ENCODE results near the gene ATOSA.
A peak's percentile ranks its signal among the peaks of the same experiment; 100 is the strongest.

Gene ATOSA

DNA sequence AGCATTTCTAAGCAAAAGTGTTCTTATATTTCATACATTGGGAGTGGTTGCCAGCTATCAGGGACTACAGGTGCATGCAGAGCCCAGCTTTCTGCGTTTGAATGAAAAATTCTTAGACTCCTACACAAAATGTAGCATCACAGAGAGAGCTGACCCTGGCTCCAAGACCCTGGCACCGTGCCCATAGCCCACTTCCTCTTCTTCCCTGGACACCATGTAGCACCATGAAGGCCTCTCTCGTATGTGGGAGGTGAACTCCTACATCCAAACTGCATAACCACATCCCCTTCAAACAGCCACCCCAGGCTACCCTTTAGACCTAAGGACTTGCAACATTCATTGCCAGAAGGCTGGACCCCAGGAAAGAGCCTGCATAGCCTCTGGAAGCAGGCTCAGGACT is 35.8 kb upstream of the ATOSA start:
- H3K36me3 ChIP-seq (ENCODE audit: control insufficient read depth in 2 of 2, insufficient read depth in 2 of 2, low read length in 2 of 2), result no peaks in the 10 kb centered on the region
- no peak overlapping the region for H3K4me3 ChIP-seq (ENCODE audit: low read length in 2 of 2)
- H3K9ac ChIP-seq (ENCODE audit: low read depth in 1 of 2, low read length in 2 of 2), result no peak overlapping the region
- H3K27me3 ChIP-seq (ENCODE audit: control insufficient read depth in 2 of 2, insufficient read depth in 2 of 2, low read length in 2 of 2), result no peaks in the 10 kb centered on the region
- H3K27ac ChIP-seq (ENCODE audit: low read depth in 2 of 2, low read length in 2 of 2), result no peak overlapping the region
- H3K9me3 ChIP-seq (ENCODE audit: control insufficient read depth in 2 of 2, low read length in 2 of 2), result no peaks in the 10 kb centered on the region
- no peaks in the 10 kb centered on the region for H3K4me1 ChIP-seq (ENCODE audit: control insufficient read depth in 2 of 2, insufficient read depth in 2 of 2, low read length in 2 of 2)

DNA sequence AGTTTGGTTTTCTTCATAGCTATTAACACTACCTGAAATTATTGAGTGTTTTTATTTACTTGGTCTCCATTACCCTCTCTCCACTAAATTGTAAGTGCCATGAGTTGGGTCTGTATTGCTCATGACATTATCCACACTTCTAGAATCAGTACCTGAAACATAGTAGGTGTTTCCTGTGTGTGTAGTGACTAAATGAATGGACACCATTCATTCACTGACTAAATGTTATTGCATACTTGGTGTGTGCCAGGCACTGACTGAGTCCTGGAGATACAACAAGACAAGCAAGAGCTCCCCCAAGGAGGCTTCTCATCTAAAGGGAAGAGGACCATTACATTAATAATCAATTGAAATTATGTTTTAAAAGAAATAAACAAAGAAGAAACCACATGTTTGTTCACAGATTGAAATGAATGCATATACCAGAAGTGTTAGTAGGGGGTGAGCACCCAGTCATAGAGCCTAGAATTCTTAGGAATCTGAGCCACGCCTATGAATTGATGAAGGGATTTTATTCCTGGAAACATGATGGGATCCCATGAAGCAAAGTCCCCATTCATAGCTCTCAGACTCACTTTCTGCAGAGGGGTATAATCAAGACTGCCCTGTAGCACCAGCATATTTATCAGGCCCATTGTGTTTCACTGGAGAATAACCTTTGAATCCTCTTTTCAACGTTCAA is 31.7 kb upstream of the ATOSA start:
- Histone ChIP-seq H3K9me3 (ENCODE audit: control insufficient read depth in 2 of 2, low read length in 2 of 2) (no peaks in the 10 kb centered on the region), H3K27me3 (ENCODE audit: control insufficient read depth in 2 of 2, insufficient read depth in 2 of 2, low read length in 2 of 2) (no peaks in the 10 kb centered on the region), H3K9ac (ENCODE audit: low read depth in 1 of 2, low read length in 2 of 2) (no peak overlapping the region), H3K4me3 (ENCODE audit: low read length in 2 of 2) (no peak overlapping the region), H3K4me1 (ENCODE audit: control insufficient read depth in 2 of 2, insufficient read depth in 2 of 2, low read length in 2 of 2) (peaks cover 3 to 9% of the 10 kb centered on the region in 2 donors), H3K36me3 (ENCODE audit: control insufficient read depth in 2 of 2, insufficient read depth in 2 of 2, low read length in 2 of 2) (no peaks in the 10 kb centered on the region), H3K27ac (ENCODE audit: low read depth in 2 of 2, low read length in 2 of 2) (no peak overlapping the region)

GRCh38 chr15:52710050-52710707 is 31.0 kb upstream of the ATOSA start:
- H3K4me1 ChIP-seq (ENCODE audit: control insufficient read depth in 2 of 2, insufficient read depth in 2 of 2, low read length in 2 of 2), result peaks cover 3 to 9% of the 10 kb centered on the region in 2 donors
- no peaks in the 10 kb centered on the region for H3K36me3 ChIP-seq (ENCODE audit: control insufficient read depth in 2 of 2, insufficient read depth in 2 of 2, low read length in 2 of 2)
- H3K4me3 ChIP-seq (ENCODE audit: low read length in 2 of 2), result no peak overlapping the region
- H3K27me3 ChIP-seq (ENCODE audit: control insufficient read depth in 2 of 2, insufficient read depth in 2 of 2, low read length in 2 of 2), result no peaks in the 10 kb centered on the region
- no peaks in the 10 kb centered on the region for H3K9me3 ChIP-seq (ENCODE audit: control insufficient read depth in 2 of 2, low read length in 2 of 2)
- no peak overlapping the region for H3K27ac ChIP-seq (ENCODE audit: low read depth in 2 of 2, low read length in 2 of 2)
- no peak overlapping the region for H3K9ac ChIP-seq (ENCODE audit: low read depth in 1 of 2, low read length in 2 of 2)

DNA sequence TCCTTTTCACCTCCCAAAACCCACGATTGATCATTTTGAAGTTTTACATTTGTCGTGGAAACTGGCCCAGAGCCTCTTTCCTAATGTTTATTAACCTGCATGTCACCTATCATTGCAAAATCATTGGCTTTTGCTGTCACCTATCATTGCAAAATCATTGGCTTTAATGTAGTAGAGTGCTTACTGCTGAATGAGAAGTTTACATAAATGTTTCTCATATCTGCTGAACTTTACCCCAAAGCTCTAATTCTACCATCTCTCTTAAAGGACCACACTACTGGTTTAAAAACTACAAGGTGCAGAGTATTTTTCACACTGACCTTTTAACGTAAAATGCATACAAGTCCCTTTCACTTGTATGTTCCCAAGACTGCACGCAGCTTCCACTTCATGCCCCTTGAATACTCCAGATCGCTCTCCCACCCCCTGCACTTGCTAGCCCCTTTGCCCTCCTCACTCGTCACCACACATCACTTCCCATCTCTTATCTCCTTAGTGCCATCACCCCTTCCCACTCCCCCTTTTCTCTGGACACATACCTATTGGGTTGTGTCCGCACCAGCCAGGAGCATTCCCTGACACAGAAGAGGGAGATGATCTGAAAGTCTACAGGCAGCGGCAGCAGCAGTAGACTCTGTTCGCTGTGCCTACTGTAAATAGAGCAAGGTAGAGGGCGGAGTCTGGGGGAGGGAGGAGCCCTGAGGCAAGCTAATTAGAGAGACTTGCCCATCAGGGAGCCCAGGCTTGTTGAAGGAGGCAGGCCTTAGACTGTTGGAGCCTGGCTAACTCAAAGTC is 30.2 kb upstream of the ATOSA start:
- Histone ChIP-seq H3K27ac (ENCODE audit: low read depth in 2 of 2, low read length in 2 of 2) (no peak overlapping the region), H3K9me3 (ENCODE audit: control insufficient read depth in 2 of 2, low read length in 2 of 2) (no peaks in the 10 kb centered on the region), H3K36me3 (ENCODE audit: control insufficient read depth in 2 of 2, insufficient read depth in 2 of 2, low read length in 2 of 2) (no peaks in the 10 kb centered on the region), H3K9ac (ENCODE audit: low read depth in 1 of 2, low read length in 2 of 2) (no peak overlapping the region), H3K4me3 (ENCODE audit: low read length in 2 of 2) (peak overlapping the region; percentile 51 to 66), H3K27me3 (ENCODE audit: control insufficient read depth in 2 of 2, insufficient read depth in 2 of 2, low read length in 2 of 2) (no peaks in the 10 kb centered on the region), H3K4me1 (ENCODE audit: control insufficient read depth in 2 of 2, insufficient read depth in 2 of 2, low read length in 2 of 2) (peaks cover 3 to 9% of the 10 kb centered on the region in 2 donors)

DNA sequence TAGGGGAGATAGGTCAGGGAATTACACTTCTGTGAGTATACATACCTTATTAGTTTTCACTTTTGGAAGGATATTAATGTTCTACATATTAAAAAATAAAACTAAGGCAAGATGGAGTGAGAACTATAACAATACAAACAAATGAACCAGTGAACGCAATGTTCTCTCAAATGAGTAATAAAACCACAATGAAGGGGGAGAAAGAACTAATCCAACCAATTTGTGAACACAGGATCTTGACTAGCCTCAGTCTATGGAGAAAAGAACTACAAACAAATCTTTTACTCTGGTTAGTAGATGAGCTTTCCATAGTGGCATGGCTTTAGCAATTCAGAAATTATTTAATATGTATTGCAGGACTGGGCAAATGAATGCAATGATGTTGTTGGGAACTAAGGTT is 26.9 kb upstream of the ATOSA start:
- Histone ChIP-seq H3K36me3 (ENCODE audit: control insufficient read depth in 2 of 2, insufficient read depth in 2 of 2, low read length in 2 of 2) (no peaks in the 10 kb centered on the region), H3K27me3 (ENCODE audit: control insufficient read depth in 2 of 2, insufficient read depth in 2 of 2, low read length in 2 of 2) (no peaks in the 10 kb centered on the region), H3K9ac (ENCODE audit: low read depth in 1 of 2, low read length in 2 of 2) (no peak overlapping the region), H3K9me3 (ENCODE audit: control insufficient read depth in 2 of 2, low read length in 2 of 2) (no peaks in the 10 kb centered on the region), H3K4me1 (ENCODE audit: control insufficient read depth in 2 of 2, insufficient read depth in 2 of 2, low read length in 2 of 2) (peaks cover 3 to 9% of the 10 kb centered on the region in 2 donors), H3K4me3 (ENCODE audit: low read length in 2 of 2) (no peak overlapping the region), H3K27ac (ENCODE audit: low read depth in 2 of 2, low read length in 2 of 2) (no peak overlapping the region)

- Histone ChIP-seq H3K9me3 (ENCODE audit: control insufficient read depth in 2 of 2, low read length in 2 of 2) (no peaks in the 10 kb centered on the region), H3K4me1 (ENCODE audit: control insufficient read depth in 2 of 2, insufficient read depth in 2 of 2, low read length in 2 of 2) (no peaks in the 10 kb centered on the region), H3K27me3 (ENCODE audit: control insufficient read depth in 2 of 2, insufficient read depth in 2 of 2, low read length in 2 of 2) (no peaks in the 10 kb centered on the region), H3K27ac (ENCODE audit: low read depth in 2 of 2, low read length in 2 of 2) (no peak overlapping the region), H3K4me3 (ENCODE audit: low read length in 2 of 2) (no peak overlapping the region), H3K9ac (ENCODE audit: low read depth in 1 of 2, low read length in 2 of 2) (no peak overlapping the region), H3K36me3 (ENCODE audit: control insufficient read depth in 2 of 2, insufficient read depth in 2 of 2, low read length in 2 of 2) (no peaks in the 10 kb centered on the region)
Measured at GRCh38 chr15:52702390-52702789, 23.2 kb upstream of the ATOSA start.

- no peaks in the 10 kb centered on the region for H3K27me3 ChIP-seq (ENCODE audit: control insufficient read depth in 2 of 2, insufficient read depth in 2 of 2, low read length in 2 of 2)
- no peak overlapping the region for H3K27ac ChIP-seq (ENCODE audit: low read depth in 2 of 2, low read length in 2 of 2)
- no peak overlapping the region for H3K4me3 ChIP-seq (ENCODE audit: low read length in 2 of 2)
- no peaks in the 10 kb centered on the region for H3K36me3 ChIP-seq (ENCODE audit: control insufficient read depth in 2 of 2, insufficient read depth in 2 of 2, low read length in 2 of 2)
- no peaks in the 10 kb centered on the region for H3K9me3 ChIP-seq (ENCODE audit: control insufficient read depth in 2 of 2, low read length in 2 of 2)
- no peak overlapping the region for H3K9ac ChIP-seq (ENCODE audit: low read depth in 1 of 2, low read length in 2 of 2)
- no peaks in the 10 kb centered on the region for H3K4me1 ChIP-seq (ENCODE audit: control insufficient read depth in 2 of 2, insufficient read depth in 2 of 2, low read length in 2 of 2)
Measured at GRCh38 chr15:52699457-52699856, 20.3 kb upstream of the ATOSA start.

- no peak overlapping the region for H3K27ac ChIP-seq (ENCODE audit: low read depth in 2 of 2, low read length in 2 of 2)
- no peaks in the 10 kb centered on the region for H3K4me1 ChIP-seq (ENCODE audit: control insufficient read depth in 2 of 2, insufficient read depth in 2 of 2, low read length in 2 of 2)
- no peaks in the 10 kb centered on the region for H3K27me3 ChIP-seq (ENCODE audit: control insufficient read depth in 2 of 2, insufficient read depth in 2 of 2, low read length in 2 of 2)
- no peaks in the 10 kb centered on the region for H3K9me3 ChIP-seq (ENCODE audit: control insufficient read depth in 2 of 2, low read length in 2 of 2)
- no peak overlapping the region for H3K9ac ChIP-seq (ENCODE audit: low read depth in 1 of 2, low read length in 2 of 2)
- no peak overlapping the region for H3K4me3 ChIP-seq (ENCODE audit: low read length in 2 of 2)
- H3K36me3 ChIP-seq (ENCODE audit: control insufficient read depth in 2 of 2, insufficient read depth in 2 of 2, low read length in 2 of 2), result no peaks in the 10 kb centered on the region
Measured at GRCh38 chr15:52698514-52698913, 19.3 kb upstream of the ATOSA start.

DNA sequence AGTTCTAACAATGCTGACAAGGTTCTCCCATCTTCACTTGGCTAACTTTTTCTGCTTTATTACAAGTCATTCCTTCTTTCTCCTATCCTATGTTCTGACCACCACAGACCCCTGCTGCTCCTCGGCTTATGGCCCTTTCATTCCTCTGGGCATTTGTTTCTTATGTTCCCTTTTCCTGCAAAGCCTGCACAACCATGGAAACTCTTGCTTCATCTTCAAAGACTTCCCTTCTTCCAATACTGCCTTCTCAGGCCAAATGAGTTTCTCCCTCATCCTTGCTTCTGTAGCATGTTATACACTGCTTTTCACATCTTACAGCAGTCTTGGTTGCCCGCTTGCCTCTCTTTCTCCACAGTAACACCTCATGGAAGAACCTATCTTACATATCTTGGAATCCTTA is 17.9 kb upstream of the ATOSA start:
- H3K27ac ChIP-seq (ENCODE audit: low read depth in 2 of 2, low read length in 2 of 2), result no peak overlapping the region
- H3K27me3 ChIP-seq (ENCODE audit: control insufficient read depth in 2 of 2, insufficient read depth in 2 of 2, low read length in 2 of 2), result no peaks in the 10 kb centered on the region
- no peak overlapping the region for H3K9ac ChIP-seq (ENCODE audit: low read depth in 1 of 2, low read length in 2 of 2)
- no peaks in the 10 kb centered on the region for H3K36me3 ChIP-seq (ENCODE audit: control insufficient read depth in 2 of 2, insufficient read depth in 2 of 2, low read length in 2 of 2)
- H3K4me3 ChIP-seq (ENCODE audit: low read length in 2 of 2), result no peak overlapping the region
- no peaks in the 10 kb centered on the region for H3K9me3 ChIP-seq (ENCODE audit: control insufficient read depth in 2 of 2, low read length in 2 of 2)
- H3K4me1 ChIP-seq (ENCODE audit: control insufficient read depth in 2 of 2, insufficient read depth in 2 of 2, low read length in 2 of 2), result no peaks in the 10 kb centered on the region

- H3K36me3 ChIP-seq (ENCODE audit: control insufficient read depth in 2 of 2, insufficient read depth in 2 of 2, low read length in 2 of 2), result no peaks in the 10 kb centered on the region
Measured at GRCh38 chr15:52695154-52695553, 16.0 kb upstream of the ATOSA start.

More at GRCh38 chr15:52695154-52695553, 16.0 kb upstream of the ATOSA start:
- no peak overlapping the region for H3K9ac ChIP-seq (ENCODE audit: low read depth in 1 of 2, low read length in 2 of 2)
- H3K27ac ChIP-seq (ENCODE audit: low read depth in 2 of 2, low read length in 2 of 2), result no peak overlapping the region
- H3K4me1 ChIP-seq (ENCODE audit: control insufficient read depth in 2 of 2, insufficient read depth in 2 of 2, low read length in 2 of 2), result no peaks in the 10 kb centered on the region
- no peak overlapping the region for H3K4me3 ChIP-seq (ENCODE audit: low read length in 2 of 2)
- no peaks in the 10 kb centered on the region for H3K27me3 ChIP-seq (ENCODE audit: control insufficient read depth in 2 of 2, insufficient read depth in 2 of 2, low read length in 2 of 2)
- no peaks in the 10 kb centered on the region for H3K9me3 ChIP-seq (ENCODE audit: control insufficient read depth in 2 of 2, low read length in 2 of 2)

Measured in mucosa of rectum (tissue), 2 donors.